Caco-2 (cell line): ENCODE data around the gene STX8. TPM values are rescaled to one million over a fixed set of nuclear protein-coding genes. Genes with fewer than 3 reads are reported as not detected.
"Not testable (repeated sequence)": the region's sequence is repeated elsewhere in the genome, so short reads cannot be mapped to it uniquely, and the experiment has no call there.

ENCODE experiments used
- BruUV-seq: library from RNA; stranded (reverse); fragments of 400-500 nt; replicated peaks from 2 replicates; lab custom pipeline; 2021; lab: Mats Ljungman, UMichigan
- CTCF ChIA-PET: fragments of 300-600 bp; sonication (Branson Sonifier 250); formaldehyde crosslinking; loops from one replicate; lab custom pipeline; 2022; ENCODE audit warnings: antibody characterized with exemption; lab: Charles Lee
- POLR2A ChIA-PET: fragments of 300-600 bp; sonication (Branson Sonifier 250); formaldehyde crosslinking; loops from one replicate; lab custom pipeline; 2022; ENCODE audit warnings: antibody characterized with exemption; lab: Charles Lee
- DNase-seq, 2 experiments: peaks; one replicate each; pipeline versions ENCODE4 v3.0.0 to v3.0.0-alpha.2; 2020 to 2022
- H3K27me3 ChIP-seq: replicated peaks from 2 replicates; pipeline ENCODE4 v1.6.0; 2011; ENCODE audit warnings: low read length; ENCODE audit not compliant: control insufficient read depth, insufficient read depth
- H3K36me3 ChIP-seq: 2 replicates; pipeline ENCODE4 v1.5.1; 2011; ENCODE audit warnings: low read length; ENCODE audit not compliant: control insufficient read depth, insufficient read depth
- H3K4me1 ChIP-seq: fragments of 250-450 bp; sonication (Bioruptor Pico); 2 replicates; pipeline ENCODE4 v1.5.1; 2020; ENCODE audit warnings: mild to moderate bottlenecking
- H3K4me3 ChIP-seq: 2 replicates; pipeline ENCODE4 v1.5.1; 2011; ENCODE audit warnings: low read depth, mild to moderate bottlenecking, control low read depth, low read length
- H3K9me3 ChIP-seq: fragments of 250-450 bp; sonication (Bioruptor Pico); 2 replicates; pipeline ENCODE4 v1.5.1; 2020; ENCODE audit warnings: mild to moderate bottlenecking, moderate library complexity
- H3K27ac Mint-ChIP-seq: one replicate; pipeline ENCODE4 v1.8.0; 2022; ENCODE audit warnings: mixed read lengths; ENCODE audit not compliant: unreplicated experiment
- H3K27me3 Mint-ChIP-seq: one replicate; pipeline ENCODE4 v1.8.0; 2022; ENCODE audit warnings: mixed read lengths; ENCODE audit not compliant: insufficient read depth, unreplicated experiment
- H3K36me3 Mint-ChIP-seq: one replicate; pipeline ENCODE4 v1.8.0; 2022; ENCODE audit warnings: mild to moderate bottlenecking, mixed read lengths; ENCODE audit not compliant: insufficient read depth, unreplicated experiment
- H3K4me1 Mint-ChIP-seq: one replicate; pipeline ENCODE4 v1.8.0; 2022; ENCODE audit warnings: low read depth, mixed read lengths; ENCODE audit not compliant: unreplicated experiment
- H3K4me3 Mint-ChIP-seq: one replicate; pipeline ENCODE4 v1.8.0; 2022; ENCODE audit warnings: mild to moderate bottlenecking, moderate library complexity, mixed read lengths; ENCODE audit not compliant: unreplicated experiment
- H3K9me3 Mint-ChIP-seq: one replicate; pipeline ENCODE4 v1.8.0; 2022; ENCODE audit warnings: mixed read lengths; ENCODE audit not compliant: unreplicated experiment
- CTCF ChIP-seq, 2 experiments: fragments of 200-600 bp in 1 of 2; IDR thresholded peaks; 1 replicate in 1 of 2; 2 replicates in 1 of 2; pipeline versions ENCODE4 v1.5.1 to v1.8.0; 2011 to 2022; ENCODE audit warnings: antibody characterized with exemption in 1 of 2, control low read depth in 1 of 2, inconsistent platforms in 1 of 2, low read depth in 1 of 2, low read length in 1 of 2, mild to moderate bottlenecking in 1 of 2, moderate library complexity in 1 of 2; ENCODE audit not compliant: insufficient read depth in 1 of 2, severe bottlenecking in 1 of 2, unreplicated experiment in 1 of 2
- intact Hi-C: fragments of 100-400 bp; cut with micrococcal nuclease; formaldehyde crosslinking; loops from one replicate; pipeline ENCODE4 v1.10.0; 2022; ENCODE audit not compliant: unreplicated experiment
- total RNA-seq: library from RNA; stranded (reverse); gene quantifications from 2 replicates; pipeline ENCODE4 v1.2.3, GENCODE V29; 2022

The STX8 gene
- total RNA-seq, 1 experiment from 2014 or later: 22.6 TPM

GRCh38 chr17:9598661-9599060, 23.0 kb upstream of the STX8 start:
- BruUV-seq: no TSS peak
- H3K27me3 Mint-ChIP-seq: peaks cover 3% of the 10 kb centered on the region
- H3K27me3 ChIP-seq: no peaks in the 10 kb centered on the region
- no peaks in the 10 kb centered on the region for H3K9me3 ChIP-seq
- H3K4me3 ChIP-seq: no peak overlapping the region
- no peaks in the 10 kb centered on the region for H3K4me1 ChIP-seq
- no peaks in the 10 kb centered on the region for H3K36me3 ChIP-seq
- ChIA-PET POLR2A (no interaction called here), CTCF (no interaction called here)
- no peak overlapping the region for H3K4me3 Mint-ChIP-seq
- H3K27ac Mint-ChIP-seq: no peak overlapping the region
- no peak for DNase-seq
- no peaks in the 10 kb centered on the region for H3K4me1 Mint-ChIP-seq
- intact Hi-C loops: no loop called here
- no peaks in the 10 kb centered on the region for H3K36me3 Mint-ChIP-seq
- TF ChIP-seq CTCF (IDR thresholded peaks at IDR 0.05; ENCODE audit: insufficient read depth in 1 of 2, low read depth in 1 of 2, low read length in 1 of 2, severe bottlenecking in 1 of 2, unreplicated experiment in 1 of 2): no peak
- no peaks in the 10 kb centered on the region for H3K9me3 Mint-ChIP-seq

GRCh38 chr17:9597638-9598037, 22.0 kb upstream of the STX8 start:
- H3K9me3 ChIP-seq, BruUV-seq, H3K9me3 Mint-ChIP-seq, H3K4me3 ChIP-seq, H3K27me3 ChIP-seq, H3K27ac Mint-ChIP-seq, H3K27me3 Mint-ChIP-seq, DNase-seq, POLR2A ChIA-PET, H3K4me1 ChIP-seq, H3K4me3 Mint-ChIP-seq, intact Hi-C loops, H3K36me3 ChIP-seq, H3K36me3 Mint-ChIP-seq, H3K4me1 Mint-ChIP-seq, CTCF ChIA-PET: not testable (repeated sequence)

GRCh38 chr17:9594065-9594464, 18.4 kb upstream of the STX8 start:
- Mint-ChIP-seq H3K4me1 (no peaks in the 10 kb centered on the region), H3K27ac (no peak overlapping the region), H3K9me3 (no peaks in the 10 kb centered on the region), H3K36me3 (no peaks in the 10 kb centered on the region), H3K4me3 (no peak overlapping the region), H3K27me3 (peaks cover 3% of the 10 kb centered on the region)
- no peak for TF ChIP-seq CTCF (IDR thresholded peaks at IDR 0.05; ENCODE audit: insufficient read depth in 1 of 2, low read depth in 1 of 2, low read length in 1 of 2, severe bottlenecking in 1 of 2, unreplicated experiment in 1 of 2)
- ChIA-PET POLR2A (no interaction called here), CTCF (no interaction called here)
- intact Hi-C loops: no loop called here
- BruUV-seq: no TSS peak
- Histone ChIP-seq H3K27me3 (no peaks in the 10 kb centered on the region), H3K4me1 (no peaks in the 10 kb centered on the region), H3K9me3 (no peaks in the 10 kb centered on the region), H3K4me3 (no peak overlapping the region), H3K36me3 (no peaks in the 10 kb centered on the region)
- DNase-seq: no peak
